ENCODE measurements around the gene TGFBR1. TPM values are rescaled to one million over a fixed set of nuclear protein-coding genes. Genes with fewer than 3 reads are reported as not detected.

TGFBR1 gene
- total RNA-seq, 1 donor from 2014 or later = 109 TPM

DNA sequence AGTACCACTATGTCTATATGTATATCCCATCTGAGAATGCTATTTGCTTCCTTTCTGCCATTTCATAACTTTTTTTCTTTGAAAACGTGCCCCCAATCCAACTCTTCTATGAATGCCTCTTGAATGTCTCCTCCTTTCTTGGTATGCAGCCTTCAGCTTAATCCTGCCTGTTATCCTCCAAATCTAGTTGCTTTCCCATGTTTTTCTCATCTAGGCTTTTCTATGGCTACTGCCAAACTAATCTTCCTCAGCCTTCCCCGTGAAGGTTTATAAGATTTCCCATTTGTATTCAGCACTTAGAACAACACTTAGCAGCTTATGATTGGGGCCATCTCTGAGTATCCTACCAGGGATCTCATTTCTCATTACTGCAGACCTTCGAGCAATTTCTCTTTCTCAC lies 2.5 kb downstream of the TGFBR1 start:
- no peak for DNase-seq

GRCh38 chr9:99108131-99108530 lies 3.2 kb downstream of the TGFBR1 start:
- no peak for DNase-seq

DNA sequence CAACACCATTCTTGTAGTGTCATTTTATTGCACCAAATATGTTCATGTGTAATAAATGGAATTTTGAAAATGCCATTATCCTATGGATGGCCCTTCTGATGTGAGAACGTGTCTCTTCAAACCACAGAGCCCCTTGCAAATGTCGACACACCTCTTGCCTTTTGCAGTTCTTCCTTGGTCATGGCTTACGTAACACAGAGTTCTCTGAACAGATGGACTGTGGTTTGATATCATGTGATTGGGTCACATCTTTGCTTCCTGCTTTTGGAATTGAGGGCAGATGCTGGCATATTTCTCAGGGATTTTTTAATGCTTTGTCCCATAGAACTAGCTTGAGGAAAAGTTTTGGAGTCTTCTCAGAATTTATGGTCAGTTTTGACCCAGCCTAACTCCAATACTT lies 4.6 kb downstream of the TGFBR1 start:
- no peak for DNase-seq

DNA sequence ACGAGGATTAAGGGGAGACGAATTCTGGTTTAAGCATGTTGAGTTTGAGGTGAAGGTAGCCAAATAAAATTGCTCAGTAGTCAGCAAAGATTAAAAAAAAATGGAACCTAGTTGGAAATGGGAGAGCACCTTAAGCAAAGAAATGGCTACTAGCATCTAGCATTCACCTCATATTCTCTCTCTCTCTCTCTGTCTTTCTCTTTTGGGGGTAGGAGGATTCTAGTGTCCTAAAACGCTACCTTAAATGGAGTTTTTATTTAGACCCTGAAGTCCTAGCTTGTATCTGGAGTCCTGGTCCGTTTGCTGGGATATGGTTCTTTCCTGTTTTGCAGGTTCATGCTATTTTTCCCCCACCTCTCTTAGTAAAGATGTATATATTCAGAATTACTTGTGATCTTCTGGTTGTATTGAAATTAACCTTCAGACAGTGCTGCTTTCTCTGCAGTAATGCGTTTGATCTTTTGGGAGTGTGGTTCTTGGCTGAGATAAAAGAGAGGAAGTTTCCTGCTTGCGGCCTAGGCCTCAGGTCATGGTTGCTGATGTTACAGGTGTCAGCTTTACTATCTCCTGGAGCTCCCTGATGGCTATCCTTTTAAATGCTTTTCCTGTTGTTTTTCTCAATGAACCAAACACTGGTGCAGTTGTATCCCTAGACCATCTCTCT lies 8.0 kb downstream of the TGFBR1 start:
- no peak for DNase-seq

- DNase-seq = no peak
Measured at GRCh38 chr9:99113414-99114048, 8.6 kb downstream of the TGFBR1 start.

GRCh38 chr9:99114049-99114440 lies 9.1 kb downstream of the TGFBR1 start:
- DNase-seq = no peak

DNA sequence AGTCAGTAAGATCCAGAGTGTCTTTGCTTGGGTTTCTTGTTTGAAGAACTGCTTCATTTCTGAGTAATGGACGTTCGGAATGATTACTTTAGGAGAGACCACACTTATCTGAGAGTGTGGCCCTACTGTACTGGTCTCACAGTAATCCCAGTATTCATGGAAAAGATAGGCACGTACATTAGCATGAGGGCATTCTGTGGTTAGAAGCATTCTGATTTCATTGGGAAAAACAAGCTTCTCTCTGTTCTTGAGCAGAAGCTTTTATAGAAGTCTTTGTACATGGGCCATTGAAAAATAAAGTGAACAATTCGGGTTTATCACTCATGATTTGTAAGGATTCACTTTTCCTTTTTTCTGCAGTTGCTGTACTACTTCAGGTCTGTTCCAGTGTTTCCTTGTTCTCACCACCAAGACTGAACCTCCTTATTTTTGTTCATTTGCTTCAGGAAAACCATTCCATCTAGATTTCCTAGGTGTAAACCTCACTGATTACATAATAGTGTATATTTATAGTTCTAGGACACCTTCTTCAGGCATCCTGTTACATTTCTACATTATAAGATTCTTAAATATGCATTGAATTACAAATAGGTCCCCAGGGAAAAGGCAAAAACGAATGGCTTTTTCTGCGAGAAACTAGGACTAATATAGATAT lies 10.1 kb downstream of the TGFBR1 start:
- no peak for DNase-seq

- no peak for DNase-seq
Measured at GRCh38 chr9:99116003-99116411, 11.1 kb downstream of the TGFBR1 start.

GRCh38 chr9:99118782-99119466 lies 14.0 kb downstream of the TGFBR1 start:
- DNase-seq = no peak

DNA sequence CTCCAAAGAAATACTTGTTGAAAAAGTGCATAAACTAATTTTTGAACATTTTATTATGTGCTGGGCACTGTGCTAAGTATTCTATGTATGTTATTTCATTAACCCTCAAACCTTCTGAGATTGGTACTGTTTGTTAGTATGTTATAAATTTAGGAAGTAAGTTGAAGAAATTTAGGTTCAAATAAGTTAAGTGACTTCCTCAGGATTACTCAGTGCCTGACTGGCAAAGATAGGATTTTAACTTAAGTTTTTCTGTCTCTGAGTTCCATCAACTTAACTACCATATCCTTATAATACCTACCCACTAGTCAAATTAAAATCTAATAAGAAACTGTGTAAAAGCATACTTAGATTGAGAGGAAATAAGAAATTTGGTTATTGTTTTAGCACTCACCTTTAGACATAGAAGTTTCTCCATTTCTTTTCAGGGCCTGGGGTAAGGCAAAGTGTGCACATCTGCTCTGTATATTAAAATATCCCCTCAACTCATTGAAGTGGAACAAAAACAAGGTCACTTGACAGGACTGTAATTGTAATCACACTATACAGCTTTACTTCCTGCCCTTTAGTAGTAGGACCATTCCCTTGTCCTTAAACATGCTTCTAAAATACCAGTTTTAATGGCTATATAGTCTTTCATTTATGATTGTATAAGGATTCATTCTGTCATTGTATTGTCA lies 15.2 kb downstream of the TGFBR1 start:
- DNase-seq = no peak

GRCh38 chr9:99121604-99122003 lies 16.7 kb downstream of the TGFBR1 start:
- DNase-seq = no peak

- DNase-seq = no peak
Measured at GRCh38 chr9:99124534-99125255, 19.8 kb downstream of the TGFBR1 start.

GRCh38 chr9:99125446-99125845 lies 20.5 kb downstream of the TGFBR1 start:
- DNase-seq = no peak

DNA sequence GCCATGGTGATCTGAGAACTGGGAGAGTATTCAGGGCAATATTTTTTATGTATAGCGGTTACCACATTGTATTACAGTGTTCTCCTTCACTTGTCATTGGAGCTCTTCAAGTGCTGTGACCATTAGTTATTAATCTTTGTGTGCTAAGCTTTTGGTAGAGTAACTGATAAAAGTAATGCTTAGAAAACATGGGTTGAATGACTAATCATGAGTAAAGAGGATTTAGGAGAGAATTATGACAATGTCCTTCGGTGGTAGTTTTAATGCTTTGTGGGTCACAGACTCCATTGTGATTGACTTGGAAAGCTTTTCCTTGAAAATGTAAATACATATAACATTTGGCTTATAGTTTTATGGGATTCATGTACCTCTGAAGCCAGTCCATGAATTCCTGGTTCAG lies 21.4 kb downstream of the TGFBR1 start:
- DNase-seq = no peak

- no peak for DNase-seq
Measured at GRCh38 chr9:99127356-99128132, 22.6 kb downstream of the TGFBR1 start.

GRCh38 chr9:99128133-99128406 lies 23.2 kb downstream of the TGFBR1 start:
- DNase-seq = no peak

GRCh38 chr9:99129091-99129490 lies 24.2 kb downstream of the TGFBR1 start:
- DNase-seq = no peak

GRCh38 chr9:99130069-99130468 lies 25.2 kb downstream of the TGFBR1 start:
- DNase-seq = no peak

GRCh38 chr9:99133145-99133544 lies 28.2 kb downstream of the TGFBR1 start:
- no peak for DNase-seq

DNA sequence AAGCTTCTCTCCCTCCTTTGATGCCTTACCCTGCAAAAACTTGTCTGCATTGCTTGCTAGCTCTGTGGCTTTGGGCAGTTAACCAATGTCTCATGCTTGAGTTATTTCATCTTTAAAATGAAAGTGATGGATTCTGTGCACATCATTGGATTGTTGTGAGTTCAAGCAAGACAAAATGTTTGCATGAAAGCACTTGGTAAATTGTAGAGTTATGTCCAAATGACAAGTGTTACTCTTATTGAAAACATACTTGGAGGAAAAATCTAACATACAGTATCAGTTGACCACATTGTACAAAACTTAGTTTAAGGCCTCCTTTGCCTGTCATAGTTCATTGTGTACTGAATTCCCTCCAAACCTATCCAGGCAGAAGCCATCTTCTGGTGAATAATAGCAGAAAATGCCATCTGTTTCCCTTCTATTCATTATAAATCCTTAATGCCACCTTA lies 30.0 kb downstream of the TGFBR1 start:
- no peak for DNase-seq

- no peak for DNase-seq
Measured at GRCh38 chr9:99135456-99135855, 30.5 kb downstream of the TGFBR1 start.
